Large intestine (tissue), 3 donors: ENCODE data around the gene EPYC. TPM values are rescaled to one million over a fixed set of nuclear protein-coding genes. Genes with fewer than 3 reads are reported as not detected.
"Not testable (repeated sequence)": the region's sequence is repeated elsewhere in the genome, so short reads cannot be mapped to it uniquely, and the experiment has no call there.

ENCODE experiments used
- DNase-seq, 2 donors: peaks; one replicate each; pipeline versions ENCODE4 v3.0.0 to v3.0.0-alpha.2; 2013
- H3K27ac ChIP-seq: one replicate; pipeline ENCODE4 v1.5.1; 2013; ENCODE audit warnings: low read length
- H3K27me3 ChIP-seq: 2 replicates; pipeline ENCODE4 v1.6.1; 2013; ENCODE audit warnings: low read length; ENCODE audit not compliant: control insufficient read depth, insufficient read depth
- H3K36me3 ChIP-seq: 2 replicates; pipeline ENCODE4 v1.6.1; 2013; ENCODE audit warnings: low read length; ENCODE audit not compliant: control insufficient read depth, insufficient read depth
- H3K4me1 ChIP-seq: one replicate; pipeline ENCODE4 v1.6.1; 2013; ENCODE audit warnings: low read length; ENCODE audit not compliant: control insufficient read depth, insufficient read depth
- H3K4me3 ChIP-seq: one replicate; pipeline ENCODE4 v1.5.1; 2013; ENCODE audit warnings: low read length
- H3K9me3 ChIP-seq: one replicate; pipeline ENCODE4 v1.6.1; 2013; ENCODE audit warnings: mild to moderate bottlenecking, low read depth, low read length, moderate library complexity; ENCODE audit not compliant: control insufficient read depth
- WGBS: methylation state at CpG from one replicate; pipeline ENCODE4 v1.1.5; 2013; ENCODE audit warnings: low lambda C conversion rate; ENCODE audit not compliant: insufficient coverage; 5-methylcytosine and 5-hydroxymethylcytosine counted together
- polyA plus RNA-seq: library from polyadenylated mRNA; unstranded; fragments of 120-200 nt; gene quantifications from one replicate; pipeline ENCODE4 v1.2.1, GENCODE V29; 2013

EPYC gene
- polyA plus RNA-seq, 1 donor = 0.13 TPM

DNA sequence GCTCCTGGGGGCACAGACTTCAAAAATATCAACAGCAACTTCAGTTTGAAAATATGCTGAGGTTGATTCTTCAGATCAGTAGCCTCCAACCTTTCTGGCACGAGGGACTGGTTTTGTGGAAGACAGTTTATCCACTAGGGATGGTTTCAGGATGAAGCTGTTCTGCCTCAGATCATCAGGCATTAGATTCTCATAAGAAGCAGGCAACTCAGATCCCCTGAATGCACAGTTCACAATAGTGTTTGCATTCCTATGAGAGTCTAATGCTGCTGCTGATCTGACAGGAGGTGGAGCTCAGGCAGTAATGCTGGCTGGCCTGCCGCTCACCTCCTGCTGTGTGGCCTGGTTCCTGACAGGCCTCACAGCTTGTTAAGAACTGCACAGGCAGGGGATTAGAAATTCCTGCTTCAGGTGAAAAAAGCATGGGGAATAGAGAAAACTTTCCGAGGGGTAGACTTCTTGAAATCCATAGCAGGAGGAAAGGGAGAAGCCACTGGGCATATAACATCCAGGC lies 12.8 kb downstream of the EPYC start:
- H3K27me3 ChIP-seq = no peaks in the 10 kb centered on the region

DNA sequence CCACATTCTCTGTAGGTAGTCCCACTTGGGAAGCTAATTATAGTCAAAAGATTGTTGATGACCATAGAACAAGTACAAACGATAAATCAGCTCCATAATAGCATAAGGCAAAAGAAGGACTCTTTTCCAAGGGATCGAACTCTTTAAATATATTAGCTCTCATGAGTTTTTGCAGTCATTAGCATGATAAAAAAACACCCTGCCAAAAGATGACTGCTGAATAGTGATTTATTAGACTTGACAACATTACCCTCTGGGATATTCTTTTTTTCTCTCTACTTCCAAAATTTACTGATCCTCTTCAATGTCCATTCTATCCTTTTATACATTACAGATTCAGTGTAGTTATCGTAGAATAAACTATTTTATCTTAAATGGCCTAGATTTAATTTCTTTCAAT lies 14.2 kb downstream of the EPYC start:
- Histone ChIP-seq H3K9me3 (no peaks in the 10 kb centered on the region), H3K27me3 (no peaks in the 10 kb centered on the region), H3K27ac (no peak overlapping the region), H3K4me3 (no peak overlapping the region), H3K36me3 (no peaks in the 10 kb centered on the region), H3K4me1 (no peaks in the 10 kb centered on the region)
- WGBS = 100% methylated on average over 1 of the region's 3 CpGs
- DNase-seq = no peak

More for the DNA sequence above, 12.8 kb downstream of the EPYC start:
- Histone ChIP-seq H3K9me3 (no peaks in the 10 kb centered on the region), H3K4me1 (no peaks in the 10 kb centered on the region), H3K4me3 (no peak overlapping the region), H3K27ac (no peak overlapping the region), H3K36me3 (no peaks in the 10 kb centered on the region)
- no peak for DNase-seq
- no CpG with 5 or more reads among the region's 3 CpGs for WGBS

DNA sequence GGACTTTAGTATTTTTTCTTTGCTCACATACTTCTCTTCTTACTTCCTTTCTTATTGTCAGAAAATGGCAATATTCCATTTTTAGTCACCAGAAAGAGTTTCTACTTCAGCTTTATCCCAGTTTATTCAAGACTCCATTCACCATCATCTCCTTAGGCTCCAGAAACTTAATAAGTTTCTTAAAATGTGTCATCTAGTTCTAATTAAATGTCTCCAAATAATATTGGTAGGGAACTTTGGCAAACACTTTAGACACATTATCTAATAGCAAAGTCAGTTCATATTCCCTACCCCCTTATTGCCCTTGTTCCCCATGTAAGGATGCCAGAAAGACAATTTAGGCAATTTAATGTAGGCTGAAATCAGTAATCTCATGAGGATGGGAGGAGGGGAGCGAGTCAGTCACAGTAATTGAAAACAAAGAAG lies 15.1 kb downstream of the EPYC start:
- DNase-seq = no peak
- no peaks in the 10 kb centered on the region for H3K4me1 ChIP-seq
- no peaks in the 10 kb centered on the region for H3K27me3 ChIP-seq
- no peak overlapping the region for H3K4me3 ChIP-seq
- H3K27ac ChIP-seq = no peak overlapping the region
- no peaks in the 10 kb centered on the region for H3K36me3 ChIP-seq
- 100% methylated on average over 1 of the region's 1 CpG for WGBS
- no peaks in the 10 kb centered on the region for H3K9me3 ChIP-seq

DNA sequence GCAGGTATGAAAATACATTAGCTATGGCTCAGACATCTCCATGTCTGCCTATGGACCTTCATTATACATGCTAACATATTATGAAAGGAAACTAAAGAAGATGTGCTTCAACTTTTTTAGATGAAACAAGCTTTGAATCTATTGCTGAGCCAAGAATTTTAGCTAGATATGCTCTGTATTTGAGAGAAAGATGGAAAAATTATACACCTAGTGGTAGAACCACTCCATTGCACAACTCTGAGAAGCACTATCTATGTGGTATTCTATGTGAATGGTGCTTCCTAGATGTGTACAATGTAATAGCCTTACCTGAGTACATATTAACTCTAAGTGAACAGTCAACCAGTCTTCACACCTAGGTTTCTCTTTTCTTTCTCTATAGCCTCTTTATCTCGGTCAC lies 17.3 kb downstream of the EPYC start:
- DNase-seq = no peak
- Histone ChIP-seq H3K4me1 (no peaks in the 10 kb centered on the region), H3K4me3 (no peak overlapping the region), H3K36me3 (no peaks in the 10 kb centered on the region), H3K27me3 (no peaks in the 10 kb centered on the region), H3K27ac (no peak overlapping the region), H3K9me3 (no peaks in the 10 kb centered on the region)
- 100% methylated on average over 1 of the region's 1 CpG for WGBS

DNA sequence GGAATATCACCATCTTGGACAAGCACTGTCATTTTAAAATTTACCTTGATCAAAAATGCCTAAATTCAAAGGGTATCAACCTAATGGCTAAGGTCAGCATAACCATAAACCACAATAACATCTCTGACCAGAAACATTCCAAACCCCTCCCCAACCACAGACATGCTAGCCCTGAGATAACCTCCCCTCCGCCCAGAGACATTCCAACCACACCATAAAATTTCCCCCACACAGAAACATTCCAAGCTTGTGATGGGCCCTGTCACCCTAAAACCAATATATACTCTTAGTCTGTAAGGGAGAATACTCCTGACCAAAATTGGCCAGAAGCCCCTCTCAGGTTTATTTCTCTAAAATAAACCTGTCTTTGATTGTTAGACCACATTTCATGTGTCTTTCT lies 17.7 kb downstream of the EPYC start:
- no peak for DNase-seq
- Histone ChIP-seq H3K27me3 (no peaks in the 10 kb centered on the region), H3K9me3 (no peaks in the 10 kb centered on the region), H3K36me3 (no peaks in the 10 kb centered on the region), H3K4me1 (no peaks in the 10 kb centered on the region), H3K4me3 (no peak overlapping the region), H3K27ac (no peak overlapping the region)
- WGBS = no CpG with 5 or more reads among the region's 1 CpG

DNA sequence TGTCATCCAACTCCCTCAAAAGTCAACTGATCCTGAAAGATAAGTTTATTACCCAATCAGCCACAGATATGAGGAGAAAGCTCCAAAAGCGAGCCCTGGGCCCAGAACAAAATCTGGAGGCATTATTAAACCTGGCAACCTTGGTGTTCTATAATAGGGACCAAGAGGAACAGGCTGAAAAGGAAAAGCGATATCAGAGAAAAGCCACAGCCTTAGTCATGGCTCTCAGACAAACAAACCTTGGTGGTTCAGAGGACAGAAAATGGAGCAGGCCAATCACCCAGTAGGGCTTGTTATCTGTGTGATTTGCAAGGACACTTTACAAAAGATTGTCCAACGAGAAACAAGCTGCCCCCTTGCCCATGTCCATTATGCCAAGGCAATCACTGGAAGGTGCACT lies 19.4 kb downstream of the EPYC start:
- 100% methylated on average over 1 of the region's 3 CpGs for WGBS
- H3K27ac ChIP-seq, H3K36me3 ChIP-seq, H3K4me1 ChIP-seq, DNase-seq, H3K27me3 ChIP-seq, H3K9me3 ChIP-seq, H3K4me3 ChIP-seq: not testable (repeated sequence)

DNA sequence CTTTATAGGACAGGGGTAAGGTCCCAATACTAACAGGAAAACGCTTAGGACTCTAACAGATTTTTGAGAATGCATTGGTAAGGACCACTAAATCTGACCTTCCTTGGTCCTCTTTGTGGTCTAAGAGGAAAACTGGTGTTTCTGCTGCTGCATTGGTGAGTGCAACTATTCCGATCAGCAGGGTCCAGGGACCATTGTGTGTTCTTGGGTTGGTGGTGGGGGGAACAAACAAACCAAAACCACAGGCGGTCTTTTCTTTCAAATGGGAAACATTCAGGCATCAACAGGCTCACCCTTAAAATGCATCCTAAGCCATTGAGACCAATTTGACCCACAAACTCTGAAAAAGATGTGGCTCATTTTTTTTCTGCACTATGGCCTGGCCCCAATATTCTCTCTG lies 20.7 kb downstream of the EPYC start:
- no CpG with 5 or more reads among the region's 3 CpGs for WGBS
- H3K4me1 ChIP-seq = no peaks in the 10 kb centered on the region
- H3K4me3 ChIP-seq = no peak overlapping the region
- no peaks in the 10 kb centered on the region for H3K36me3 ChIP-seq
- H3K27ac ChIP-seq = no peak overlapping the region
- no peaks in the 10 kb centered on the region for H3K9me3 ChIP-seq
- no peak for DNase-seq
- H3K27me3 ChIP-seq = no peaks in the 10 kb centered on the region

DNA sequence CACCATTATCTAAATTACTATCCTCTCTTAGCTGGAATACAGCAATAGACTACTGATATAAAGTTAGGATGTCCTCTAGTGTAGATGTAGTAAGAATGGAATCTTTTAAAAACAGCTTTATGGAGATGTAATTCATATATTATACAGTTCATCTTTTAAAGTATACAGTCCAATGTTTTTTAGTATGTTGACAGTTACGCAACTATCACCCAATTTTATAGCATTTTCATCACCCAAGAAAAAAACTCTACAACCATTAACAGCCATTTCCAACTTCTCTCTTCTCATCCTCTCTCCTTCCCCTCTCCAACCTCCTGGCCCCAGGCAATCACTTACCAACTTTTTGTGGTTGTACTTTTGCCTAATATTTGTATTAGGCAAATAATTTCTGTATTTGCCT lies 22.6 kb downstream of the EPYC start:
- no peaks in the 10 kb centered on the region for H3K36me3 ChIP-seq
- H3K9me3 ChIP-seq = no peaks in the 10 kb centered on the region
- H3K4me1 ChIP-seq = no peaks in the 10 kb centered on the region
- no peak overlapping the region for H3K27ac ChIP-seq
- WGBS = 86% methylated on average over 1 of the region's 1 CpG
- no peak overlapping the region for H3K4me3 ChIP-seq
- no peaks in the 10 kb centered on the region for H3K27me3 ChIP-seq
- no peak for DNase-seq

DNA sequence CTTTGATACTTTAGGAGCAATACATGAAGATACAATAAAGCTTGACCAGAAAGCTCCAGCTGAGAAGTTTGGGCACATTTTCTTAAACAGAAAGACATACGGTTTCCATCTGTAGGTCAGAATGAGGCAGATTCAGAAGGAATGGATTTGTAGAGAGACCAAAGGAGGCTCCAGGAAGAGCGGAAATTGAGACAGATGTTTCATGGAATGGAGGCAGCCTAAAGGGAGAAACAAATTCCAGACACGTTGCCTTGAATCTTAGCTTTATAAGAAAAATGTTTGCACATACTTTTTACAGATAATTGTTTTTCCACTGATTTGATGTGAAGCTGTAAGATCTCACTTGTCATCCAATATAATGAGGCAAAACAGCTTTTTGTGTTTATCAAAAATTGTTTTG lies 24.8 kb downstream of the EPYC start:
- peak in 1 of 2 donors; percentile 12 for DNase-seq
- WGBS = 83% methylated on average over 1 of the region's 3 CpGs
- Histone ChIP-seq H3K36me3 (no peaks in the 10 kb centered on the region), H3K4me1 (no peaks in the 10 kb centered on the region), H3K4me3 (no peak overlapping the region), H3K9me3 (no peaks in the 10 kb centered on the region), H3K27me3 (no peaks in the 10 kb centered on the region), H3K27ac (no peak overlapping the region)

DNA sequence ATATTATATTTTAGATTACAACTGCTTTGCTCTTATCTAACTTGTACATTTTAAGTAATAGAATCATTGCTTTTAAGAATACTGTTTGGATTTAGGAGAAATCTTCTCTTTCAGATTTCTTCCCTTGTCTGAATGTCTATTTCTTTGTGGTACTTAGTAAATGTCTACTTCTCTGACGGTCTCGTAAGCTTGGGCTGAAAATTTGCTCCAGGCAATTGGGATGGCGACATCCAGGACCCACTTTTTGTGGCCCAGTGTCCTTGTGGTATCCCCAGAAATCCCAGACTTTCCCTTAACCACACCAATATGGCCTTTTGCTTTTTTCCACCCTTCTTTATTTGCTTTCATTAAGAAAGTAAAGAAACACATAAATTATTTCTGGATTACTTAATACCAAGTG lies 25.8 kb downstream of the EPYC start:
- no peak overlapping the region for H3K27ac ChIP-seq
- H3K27me3 ChIP-seq = no peaks in the 10 kb centered on the region
- H3K9me3 ChIP-seq = no peaks in the 10 kb centered on the region
- no peak overlapping the region for H3K4me3 ChIP-seq
- no peaks in the 10 kb centered on the region for H3K36me3 ChIP-seq
- 100% methylated on average over 3 of the region's 3 CpGs for WGBS
- H3K4me1 ChIP-seq = no peaks in the 10 kb centered on the region
- no peak for DNase-seq

DNA sequence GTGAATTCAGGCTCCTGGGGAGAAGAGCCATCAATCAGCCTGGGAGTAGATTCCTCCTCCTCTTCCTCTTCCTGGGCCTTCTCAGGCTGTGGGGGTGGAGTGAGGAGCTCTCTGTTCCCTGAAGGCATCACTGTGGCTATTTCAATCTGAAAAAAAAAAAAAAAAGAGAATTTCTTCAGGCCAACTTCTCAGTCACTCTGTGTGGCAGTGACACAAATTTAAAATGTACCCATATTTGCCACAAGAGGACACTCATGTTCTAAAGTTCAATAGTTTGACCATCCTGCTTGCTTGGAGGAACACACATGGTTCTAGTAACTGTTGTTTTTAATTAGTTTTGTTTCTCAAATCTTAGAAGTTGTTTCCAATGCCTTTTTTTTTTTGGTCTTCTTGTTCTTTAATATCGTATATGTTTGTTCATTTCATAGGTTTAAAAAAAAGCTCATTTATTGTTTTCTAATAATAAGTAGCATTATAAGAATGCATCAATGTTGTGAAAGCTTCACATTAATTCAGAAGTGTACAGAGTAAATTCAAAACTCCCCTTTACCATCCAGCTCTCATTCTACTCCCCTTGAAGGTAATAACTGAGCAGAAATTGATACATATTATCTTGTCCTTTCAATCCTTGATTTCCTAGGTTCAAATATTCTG lies 26.5 kb downstream of the EPYC start:
- peak; percentile 30 to 33 for DNase-seq
- Histone ChIP-seq H3K27me3 (no peaks in the 10 kb centered on the region), H3K4me3 (no peak overlapping the region), H3K9me3 (no peaks in the 10 kb centered on the region), H3K4me1 (no peaks in the 10 kb centered on the region), H3K27ac (no peak overlapping the region), H3K36me3 (no peaks in the 10 kb centered on the region)
- 80% methylated on average over 1 of the region's 1 CpG for WGBS
